Ishikawa (cell line): ENCODE results near the gene CD8A.

ENCODE experiments used
- FOXM1 ChIP-seq: IDR thresholded peaks from 2 replicates; pipeline ENCODE4 v1.6.1; 2012; ENCODE audit warnings: low read depth, borderline replicate concordance
- NFIC ChIP-seq: IDR thresholded peaks from 2 replicates; pipeline ENCODE4 v1.6.1; 2012
- RAD21 ChIP-seq: IDR thresholded peaks from 2 replicates; pipeline ENCODE4 v1.6.1; 2012; ENCODE audit warnings: low read depth
- REST ChIP-seq: IDR thresholded peaks from 2 replicates; pipeline ENCODE4 v1.6.1; 2012; ENCODE audit warnings: low read depth, mild to moderate bottlenecking
- TCF12 ChIP-seq: IDR thresholded peaks from 2 replicates; pipeline ENCODE4 v1.6.1; 2012; ENCODE audit warnings: low read depth
- USF1 ChIP-seq: IDR thresholded peaks from 2 replicates; pipeline ENCODE4 v1.6.1; 2012
- YY1 ChIP-seq: IDR thresholded peaks from 2 replicates; pipeline ENCODE4 v1.6.1; 2012; ENCODE audit warnings: low read depth

GRCh38 chr2:86751778-86752177, 38.9 kb downstream of the CD8A start:
- TF ChIP-seq YY1 (no peak), USF1 (no peak), REST (no peak), NFIC (no peak), FOXM1 (no peak), TCF12 (no peak), RAD21 (no peak)
